ENCODE data around the gene ZSCAN25.

DNA sequence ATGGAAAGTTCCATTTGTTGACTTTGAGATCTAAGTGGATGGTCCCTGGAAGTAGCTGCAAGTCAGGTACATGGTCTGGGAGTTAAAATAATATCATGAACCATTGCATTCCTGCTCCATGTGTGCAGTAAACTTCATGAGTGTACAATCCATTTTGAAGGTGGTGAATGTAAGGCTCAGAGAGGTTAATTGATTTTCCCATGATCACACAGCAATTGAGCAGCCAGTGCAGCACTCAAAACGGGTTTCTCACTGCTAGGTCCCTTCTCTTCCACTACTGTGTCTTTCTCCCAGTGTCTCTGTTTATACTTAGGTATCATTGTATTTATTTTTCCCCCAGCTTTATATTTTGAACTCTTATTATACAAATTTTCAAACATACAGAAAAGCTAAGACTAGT is 9.9 kb downstream of the ZSCAN25 start:
- TF ChIP-seq, protein P1, sequence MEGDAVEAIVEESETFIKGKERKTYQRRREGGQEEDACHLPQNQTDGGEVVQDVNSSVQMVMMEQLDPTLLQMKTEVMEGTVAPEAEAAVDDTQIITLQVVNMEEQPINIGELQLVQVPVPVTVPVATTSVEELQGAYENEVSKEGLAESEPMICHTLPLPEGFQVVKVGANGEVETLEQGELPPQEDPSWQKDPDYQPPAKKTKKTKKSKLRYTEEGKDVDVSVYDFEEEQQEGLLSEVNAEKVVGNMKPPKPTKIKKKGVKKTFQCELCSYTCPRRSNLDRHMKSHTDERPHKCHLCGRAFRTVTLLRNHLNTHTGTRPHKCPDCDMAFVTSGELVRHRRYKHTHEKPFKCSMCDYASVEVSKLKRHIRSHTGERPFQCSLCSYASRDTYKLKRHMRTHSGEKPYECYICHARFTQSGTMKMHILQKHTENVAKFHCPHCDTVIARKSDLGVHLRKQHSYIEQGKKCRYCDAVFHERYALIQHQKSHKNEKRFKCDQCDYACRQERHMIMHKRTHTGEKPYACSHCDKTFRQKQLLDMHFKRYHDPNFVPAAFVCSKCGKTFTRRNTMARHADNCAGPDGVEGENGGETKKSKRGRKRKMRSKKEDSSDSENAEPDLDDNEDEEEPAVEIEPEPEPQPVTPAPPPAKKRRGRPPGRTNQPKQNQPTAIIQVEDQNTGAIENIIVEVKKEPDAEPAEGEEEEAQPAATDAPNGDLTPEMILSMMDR (IDR thresholded peaks at IDR 0.05; ENCODE audit: low read depth, low read length) = no peak
- TF ChIP-seq POLR2A (IDR thresholded peaks at IDR 0.05; ENCODE audit: extremely low read depth, insufficient read length) = no peak
- TF ChIP-seq, protein P2, sequence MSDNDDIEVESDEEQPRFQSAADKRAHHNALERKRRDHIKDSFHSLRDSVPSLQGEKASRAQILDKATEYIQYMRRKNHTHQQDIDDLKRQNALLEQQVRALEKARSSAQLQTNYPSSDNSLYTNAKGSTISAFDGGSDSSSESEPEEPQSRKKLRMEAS (IDR thresholded peaks at IDR 0.05; ENCODE audit: low read depth, low read length) = no peak
- no peak for TF ChIP-seq MYC (IDR thresholded peaks at IDR 0.05; ENCODE audit: low read depth, low read length)

Data from NB4 (cell line).